ENCODE results near the gene SLC25A12. TPM values are rescaled to one million over a fixed set of nuclear protein-coding genes. Genes with fewer than 3 reads are reported as not detected.

SLC25A12 gene
- total and polyA plus RNA-seq, 10 donors = 9.8 to 25.9 (median 17.8) TPM

GRCh38 chr2:171852366-171852888 lies 41.6 kb downstream of the SLC25A12 start:
- no peak overlapping the region for H3K4me3 ChIP-seq
- peaks cover 0 to 71% (median 16%) of the 10 kb centered on the region in 6 donors for H3K36me3 ChIP-seq
- H3K27ac ChIP-seq = no peak overlapping the region
- no peak for DNase-seq
- TF ChIP-seq, protein P1, sequence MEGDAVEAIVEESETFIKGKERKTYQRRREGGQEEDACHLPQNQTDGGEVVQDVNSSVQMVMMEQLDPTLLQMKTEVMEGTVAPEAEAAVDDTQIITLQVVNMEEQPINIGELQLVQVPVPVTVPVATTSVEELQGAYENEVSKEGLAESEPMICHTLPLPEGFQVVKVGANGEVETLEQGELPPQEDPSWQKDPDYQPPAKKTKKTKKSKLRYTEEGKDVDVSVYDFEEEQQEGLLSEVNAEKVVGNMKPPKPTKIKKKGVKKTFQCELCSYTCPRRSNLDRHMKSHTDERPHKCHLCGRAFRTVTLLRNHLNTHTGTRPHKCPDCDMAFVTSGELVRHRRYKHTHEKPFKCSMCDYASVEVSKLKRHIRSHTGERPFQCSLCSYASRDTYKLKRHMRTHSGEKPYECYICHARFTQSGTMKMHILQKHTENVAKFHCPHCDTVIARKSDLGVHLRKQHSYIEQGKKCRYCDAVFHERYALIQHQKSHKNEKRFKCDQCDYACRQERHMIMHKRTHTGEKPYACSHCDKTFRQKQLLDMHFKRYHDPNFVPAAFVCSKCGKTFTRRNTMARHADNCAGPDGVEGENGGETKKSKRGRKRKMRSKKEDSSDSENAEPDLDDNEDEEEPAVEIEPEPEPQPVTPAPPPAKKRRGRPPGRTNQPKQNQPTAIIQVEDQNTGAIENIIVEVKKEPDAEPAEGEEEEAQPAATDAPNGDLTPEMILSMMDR (IDR thresholded peaks at IDR 0.05 in 8 of 11, conservative IDR thresholded peaks at IDR 0.05 in 3 of 11) = no peak
- TF ChIP-seq POLR2AphosphoS5 (IDR thresholded peaks at IDR 0.05) = no peak
- TF ChIP-seq POLR2A (IDR thresholded peaks at IDR 0.05) = no peak
- H3K9me3 ChIP-seq = no peaks in the 10 kb centered on the region
- intact Hi-C loops (cut with DNase I; ENCODE audit: low total_unique reads) = no loop called here
- H3K27me3 ChIP-seq (replicated peaks in 1 of 7) = no peaks in the 10 kb centered on the region
- no peaks in the 10 kb centered on the region for H3K4me1 ChIP-seq
- WGBS, 5 donors = 0 to 52% (median 0%) methylated on average over 1 of the region's 1 CpG

DNA sequence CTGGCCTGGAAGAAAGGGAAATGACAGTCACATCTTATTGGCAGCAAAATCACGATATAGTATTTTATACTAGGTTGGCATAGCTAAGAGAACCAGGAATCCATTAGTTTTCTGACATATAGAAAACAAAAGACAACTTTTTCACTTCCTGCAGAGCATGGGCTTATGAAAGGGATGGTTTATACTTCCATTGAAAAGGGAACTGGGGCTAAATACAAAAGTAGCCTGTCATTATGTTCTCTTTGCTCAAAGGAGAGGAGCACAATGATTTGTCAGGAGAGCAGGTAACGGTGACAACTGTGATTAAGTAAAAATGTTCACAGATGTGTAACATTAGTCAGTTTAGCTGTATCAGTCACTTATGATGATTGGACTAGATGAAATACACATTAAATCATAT lies 46.4 kb downstream of the SLC25A12 start:
- Histone ChIP-seq H3K27me3 (replicated peaks in 1 of 7) (no peaks in the 10 kb centered on the region), H3K4me3 (no peak overlapping the region), H3K27ac (no peak overlapping the region), H3K9me3 (no peaks in the 10 kb centered on the region), H3K36me3 (peaks cover 0 to 57% (median 9%) of the 10 kb centered on the region in 6 donors), H3K4me1 (no peaks in the 10 kb centered on the region)
- no peak for TF ChIP-seq POLR2A (IDR thresholded peaks at IDR 0.05)
- TF ChIP-seq POLR2AphosphoS5 (IDR thresholded peaks at IDR 0.05) = no peak
- TF ChIP-seq, protein P1 (IDR thresholded peaks at IDR 0.05 in 8 of 11, conservative IDR thresholded peaks at IDR 0.05 in 3 of 11) = no peak
- WGBS, 5 donors = 86 to 96% (median 90%) methylated on average over 2 of the region's 2 CpGs
- DNase-seq = no peak
- intact Hi-C loops (cut with DNase I; ENCODE audit: low total_unique reads) = no loop called here

- intact Hi-C loops (cut with DNase I; ENCODE audit: low total_unique reads) = no loop called here
- H3K9me3 ChIP-seq = no peaks in the 10 kb centered on the region
- no peaks in the 10 kb centered on the region for H3K4me1 ChIP-seq
- no peak overlapping the region for H3K27ac ChIP-seq
- H3K27me3 ChIP-seq (replicated peaks in 1 of 7) = no peaks in the 10 kb centered on the region
- DNase-seq = no peak
- no peak overlapping the region for H3K4me3 ChIP-seq
- TF ChIP-seq, protein P1 (IDR thresholded peaks at IDR 0.05 in 8 of 11, conservative IDR thresholded peaks at IDR 0.05 in 3 of 11) = no peak
- TF ChIP-seq POLR2A (IDR thresholded peaks at IDR 0.05) (no peak), POLR2AphosphoS5 (IDR thresholded peaks at IDR 0.05) (no peak)
- peaks cover 0 to 57% (median 16%) of the 10 kb centered on the region in 6 donors for H3K36me3 ChIP-seq
These were observed 47.1 kb downstream of the SLC25A12 start for GRCh38 chr2:171846894-171847293.

- Histone ChIP-seq H3K27ac (no peak overlapping the region), H3K4me1 (peaks cover 0 to 4% (median 0%) of the 10 kb centered on the region in 6 donors), H3K27me3 (replicated peaks in 1 of 7) (no peaks in the 10 kb centered on the region), H3K4me3 (no peak overlapping the region), H3K36me3 (peaks cover 0 to 71% (median 27%) of the 10 kb centered on the region in 6 donors), H3K9me3 (no peaks in the 10 kb centered on the region)
- intact Hi-C loops (cut with DNase I; ENCODE audit: low total_unique reads) = no loop called here
- 91 to 98% (median 98%) methylated on average over 2 of the region's 2 CpGs for WGBS, 5 donors
- no peak for TF ChIP-seq POLR2A (IDR thresholded peaks at IDR 0.05)
- TF ChIP-seq POLR2AphosphoS5 (IDR thresholded peaks at IDR 0.05) = no peak
- TF ChIP-seq, protein P1 (IDR thresholded peaks at IDR 0.05 in 8 of 11, conservative IDR thresholded peaks at IDR 0.05 in 3 of 11) = no peak
- DNase-seq = no peak
These were observed 52.0 kb downstream of the SLC25A12 start for GRCh38 chr2:171841996-171842395.

Measured in spleen (tissue), 11 donors.